Sigmoid colon (tissue), 7 donors: ENCODE measurements around the gene DRD2. TPM values are rescaled to one million over a fixed set of nuclear protein-coding genes. Genes with fewer than 3 reads are reported as not detected.

Source experiments
- DNase-seq: peaks from one replicate; pipeline ENCODE4 v3.0.0-alpha.2; 2019
- H3K27ac ChIP-seq, 4 donors: fragments of 200-600 bp; sonication (generic); one replicate each; pipeline ENCODE4 v1.5.1; 2016 to 2019; ENCODE audit warnings: mild to moderate bottlenecking in 1 of 4
- H3K27me3 ChIP-seq, 3 donors: fragments of 200-600 bp; sonication (generic); one replicate each; pipeline ENCODE4 v1.5.1; 2019; ENCODE audit warnings: mild to moderate bottlenecking in 1 of 3
- H3K36me3 ChIP-seq, 4 donors: fragments of 200-600 bp; sonication (generic); one replicate each; pipeline ENCODE4 v1.5.1; 2016 to 2019
- H3K4me1 ChIP-seq, 4 donors: fragments of 200-600 bp; sonication (generic); one replicate each; pipeline ENCODE4 v1.5.1; 2017 to 2019
- H3K4me3 ChIP-seq, 4 donors: fragments of 200-600 bp; sonication (generic); one replicate each; pipeline ENCODE4 v1.5.1; 2017 to 2019; ENCODE audit warnings: mild to moderate bottlenecking in 2 of 4, moderate library complexity in 1 of 4
- H3K9me3 ChIP-seq, 4 donors: fragments of 200-600 bp in 3 of 4; sonication (generic) in 3 of 4; one replicate each; pipeline versions ENCODE4 v1.5.1 to v1.6.1; 2013 to 2019
- CTCF ChIP-seq, 4 experiments: fragments of 450-650 bp in 3 of 4; fragments of 200-600 bp in 1 of 4; IDR thresholded peaks; one replicate each; pipeline ENCODE4 v1.5.1; 2016 to 2019; ENCODE audit warnings: antibody characterized with exemption in 4 of 4, mild to moderate bottlenecking in 3 of 4, moderate library complexity in 2 of 4
- EP300 ChIP-seq, 4 donors: sonication (generic); formaldehyde crosslinking; IDR thresholded peaks; one replicate each; pipeline ENCODE4 v1.6.1; 2017; ENCODE audit warnings: antibody characterized with exemption in 4 of 4
- POLR2A ChIP-seq, 2 donors: fragments of 450-650 bp; IDR thresholded peaks; one replicate each; pipeline ENCODE4 v1.6.1; 2016; ENCODE audit warnings: antibody characterized with exemption in 2 of 2, mild to moderate bottlenecking in 2 of 2, moderate library complexity in 2 of 2
- POLR2AphosphoS5 ChIP-seq, 4 donors: sonication (generic); formaldehyde crosslinking; IDR thresholded peaks; one replicate each; pipeline ENCODE4 v1.6.1; 2017; ENCODE audit warnings: antibody characterized with exemption in 4 of 4
- WGBS, 2 donors: extraction: QIAGEN DNeasy Blood & Tissue Kit; methylation state at CpG; one replicate each; pipeline ENCODE4 v1.1.7; 2013; 5-methylcytosine and 5-hydroxymethylcytosine counted together
- intact Hi-C: fragments of 100-400 bp; cut with DNase I; formaldehyde crosslinking; loops from one replicate; pipeline ENCODE4 v1.15.1; 2023
- polyA plus RNA-seq, 3 donors: library from polyadenylated mRNA; stranded (reverse); fragments of 200-250 nt; gene quantifications; one replicate each; pipeline ENCODE4 v1.2.3, GENCODE V29; 2013
- total RNA-seq, 4 donors: library from RNA; depleted of rRNA; stranded (reverse); fragments of >200 nt; gene quantifications; one replicate each; pipeline ENCODE4 v1.1.0, GENCODE V29; 2016
- donor health status: healthy with polysubstance abuse.
- donor health status: Bipolar disorder and iron deficiency.
- donor health status: healthy.

The DRD2 gene
- total and polyA plus RNA-seq, 7 donors, result 0.19 to 1.2 (median 0.66) TPM; not detected in 2

- WGBS, 2 donors, result 22 to 42% methylated on average over 12 of the region's 12 CpGs
- intact Hi-C loops, result no loop called here
- Histone ChIP-seq H3K36me3 (no peaks in the 10 kb centered on the region), H3K9me3 (no peaks in the 10 kb centered on the region), H3K27me3 (no peaks in the 10 kb centered on the region), H3K4me3 (no peak overlapping the region), H3K4me1 (no peaks in the 10 kb centered on the region), H3K27ac (no peak overlapping the region)
- no peak for DNase-seq
- TF ChIP-seq EP300 (IDR thresholded peaks at IDR 0.05), result no peak
- TF ChIP-seq POLR2AphosphoS5 (IDR thresholded peaks at IDR 0.05), result no peak
- TF ChIP-seq CTCF (IDR thresholded peaks at IDR 0.05), result no peak
- no peak for TF ChIP-seq POLR2A (IDR thresholded peaks at IDR 0.05)
These were observed 30.6 kb upstream of the DRD2 start for GRCh38 chr11:113505541-113506375.

- no peak for TF ChIP-seq EP300 (IDR thresholded peaks at IDR 0.05)
- no peak for TF ChIP-seq CTCF (IDR thresholded peaks at IDR 0.05)
- no peak for TF ChIP-seq POLR2AphosphoS5 (IDR thresholded peaks at IDR 0.05)
- TF ChIP-seq POLR2A (IDR thresholded peaks at IDR 0.05), result no peak
- no peaks in the 10 kb centered on the region for H3K36me3 ChIP-seq
- H3K4me1 ChIP-seq, result no peaks in the 10 kb centered on the region
- no peaks in the 10 kb centered on the region for H3K27me3 ChIP-seq
- intact Hi-C loops, result no loop called here
- H3K4me3 ChIP-seq, result no peak overlapping the region
- DNase-seq, result no peak
- H3K27ac ChIP-seq, result no peak overlapping the region
- 53 to 79% methylated on average over 3 of the region's 3 CpGs for WGBS, 2 donors
- H3K9me3 ChIP-seq, result no peaks in the 10 kb centered on the region
These were observed 29.8 kb upstream of the DRD2 start for GRCh38 chr11:113505046-113505445.

- Histone ChIP-seq H3K27ac (no peak overlapping the region), H3K27me3 (no peaks in the 10 kb centered on the region), H3K9me3 (no peaks in the 10 kb centered on the region), H3K4me3 (no peak overlapping the region), H3K36me3 (no peaks in the 10 kb centered on the region), H3K4me1 (no peaks in the 10 kb centered on the region)
- TF ChIP-seq EP300 (IDR thresholded peaks at IDR 0.05), result no peak
- WGBS, 2 donors, result 41 to 58% methylated on average over 4 of the region's 4 CpGs
- intact Hi-C loops, result no loop called here
- no peak for DNase-seq
These were observed 29.4 kb upstream of the DRD2 start for GRCh38 chr11:113504586-113504985.

DNA sequence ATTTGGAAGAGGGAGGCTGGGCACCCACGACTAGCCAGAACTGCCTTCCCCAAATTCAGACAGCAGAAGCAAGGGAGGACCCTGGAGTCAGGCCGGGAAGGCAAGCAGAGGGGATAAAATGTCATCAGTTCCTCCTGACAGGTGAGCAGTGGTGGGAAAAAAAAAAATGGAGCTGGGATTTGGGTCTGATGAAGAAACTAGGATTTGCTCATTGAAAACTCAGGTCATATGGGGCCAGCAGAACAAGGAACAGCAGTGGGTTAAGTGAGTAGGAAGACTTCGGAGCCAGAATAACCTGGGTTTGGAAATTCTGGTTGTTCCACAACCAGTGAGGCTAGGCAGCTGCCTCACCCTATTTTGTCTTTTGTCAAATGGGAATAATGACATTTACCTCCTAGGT, 28.9 kb upstream of the DRD2 start:
- DNase-seq, result no peak
- no peaks in the 10 kb centered on the region for H3K27me3 ChIP-seq
- H3K4me3 ChIP-seq, result no peak overlapping the region
- intact Hi-C loops, result no loop called here
- TF ChIP-seq POLR2A (IDR thresholded peaks at IDR 0.05) (no peak), POLR2AphosphoS5 (IDR thresholded peaks at IDR 0.05) (no peak), EP300 (IDR thresholded peaks at IDR 0.05) (no peak), CTCF (IDR thresholded peaks at IDR 0.05) (no peak)
- no peaks in the 10 kb centered on the region for H3K4me1 ChIP-seq
- H3K27ac ChIP-seq, result no peak overlapping the region
- no peaks in the 10 kb centered on the region for H3K9me3 ChIP-seq
- 83 to 87% methylated on average over 3 of the region's 3 CpGs for WGBS, 2 donors
- H3K36me3 ChIP-seq, result no peaks in the 10 kb centered on the region

DNA sequence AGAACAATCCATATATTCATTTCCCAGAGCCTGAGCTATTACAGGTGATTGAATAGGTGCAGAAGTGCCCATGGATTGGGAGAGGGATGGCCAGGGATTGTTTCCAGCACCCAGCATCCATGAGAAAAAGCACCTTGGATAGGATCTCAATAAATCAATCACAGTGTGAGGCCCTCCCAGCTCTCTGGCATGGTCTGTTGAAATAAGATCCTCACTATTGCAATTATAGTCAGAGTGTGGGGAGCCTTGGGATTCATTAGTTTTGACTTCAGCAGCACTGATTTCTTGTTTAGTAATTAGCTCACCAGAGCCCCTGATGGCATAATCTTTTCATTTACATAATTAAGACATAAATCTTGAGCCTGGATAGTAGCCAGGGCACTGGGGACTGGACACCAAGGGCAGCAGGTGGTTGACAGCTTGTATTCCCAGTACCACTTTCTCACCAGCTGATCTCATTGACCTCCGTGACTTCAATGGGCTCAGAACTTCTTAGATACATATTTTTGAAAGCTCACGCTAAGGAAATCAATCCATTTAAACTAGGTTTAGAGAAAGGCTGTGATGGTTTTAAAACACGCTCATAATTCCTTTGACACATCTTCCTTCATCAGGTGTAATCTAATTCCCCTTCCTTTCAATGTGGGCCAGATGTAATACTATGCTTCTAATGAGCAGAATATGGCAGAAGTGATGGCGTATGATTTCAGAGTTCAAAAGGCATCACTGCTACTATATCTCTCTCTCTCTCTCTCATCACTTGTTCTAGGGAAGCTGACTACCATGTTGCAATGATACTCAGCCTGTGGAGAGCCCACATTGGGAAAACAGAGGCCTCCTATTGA, 22.1 kb upstream of the DRD2 start:
- TF ChIP-seq CTCF (IDR thresholded peaks at IDR 0.05), result no peak
- no peak for TF ChIP-seq POLR2AphosphoS5 (IDR thresholded peaks at IDR 0.05)
- no peak for TF ChIP-seq EP300 (IDR thresholded peaks at IDR 0.05)
- TF ChIP-seq POLR2A (IDR thresholded peaks at IDR 0.05), result no peak
- WGBS, 2 donors, result 90 to 91% methylated on average over 4 of the region's 4 CpGs
- H3K27ac ChIP-seq, result no peak overlapping the region

More for the DNA sequence above, 22.1 kb upstream of the DRD2 start:
- no peaks in the 10 kb centered on the region for H3K36me3 ChIP-seq
- H3K4me1 ChIP-seq, result no peaks in the 10 kb centered on the region
- intact Hi-C loops, result no loop called here
- DNase-seq, result no peak
- no peaks in the 10 kb centered on the region for H3K27me3 ChIP-seq
- no peaks in the 10 kb centered on the region for H3K9me3 ChIP-seq
- no peak overlapping the region for H3K4me3 ChIP-seq
